GM20431 (cell line): ENCODE results near the gene PPP1R9B.

ENCODE experiments used
- in situ Hi-C: fragments of 300-500 bp; cut with MseI, MboI; formaldehyde crosslinking; loops from one replicate; pipeline ENCODE4 v1.15.0; 2020; ENCODE audit warnings: low sequenced_read_pairs; ENCODE audit not compliant: unreplicated experiment

The PPP1R9B gene

GRCh38 chr17:50144845-50145531 lies 5.5 kb downstream of the PPP1R9B start:
- in situ Hi-C loops, result no loop called here

- in situ Hi-C loops, result no loop called here
Measured at GRCh38 chr17:50144355-50144754, 6.1 kb downstream of the PPP1R9B start.

- in situ Hi-C loops, result no loop called here
Measured at GRCh38 chr17:50143461-50144176, 6.9 kb downstream of the PPP1R9B start.

GRCh38 chr17:50141745-50142110 lies 8.7 kb downstream of the PPP1R9B start:
- in situ Hi-C loops, result no loop called here

GRCh38 chr17:50141026-50141744 lies 9.3 kb downstream of the PPP1R9B start:
- in situ Hi-C loops, result no loop called here

GRCh38 chr17:50139950-50140885 lies 10.3 kb downstream of the PPP1R9B start:
- in situ Hi-C loops, result no loop called here

- in situ Hi-C loops, result no loop called here
Measured at GRCh38 chr17:50139185-50139783, 11.2 kb downstream of the PPP1R9B start.

- in situ Hi-C loops, result no loop called here
Measured at GRCh38 chr17:50137042-50137441, 13.4 kb downstream of the PPP1R9B start.

GRCh38 chr17:50136096-50136687 lies 14.3 kb downstream of the PPP1R9B start:
- in situ Hi-C loops, result no loop called here

GRCh38 chr17:50135316-50136095 lies 15.0 kb downstream of the PPP1R9B start:
- in situ Hi-C loops, result no loop called here

GRCh38 chr17:50134206-50135110 lies 16.0 kb downstream of the PPP1R9B start:
- in situ Hi-C loops, result no loop called here

- in situ Hi-C loops, result no loop called here
Measured at GRCh38 chr17:50133769-50134099, 16.7 kb downstream of the PPP1R9B start.

GRCh38 chr17:50133028-50133768 lies 17.3 kb downstream of the PPP1R9B start:
- in situ Hi-C loops, result no loop called here

GRCh38 chr17:50132104-50132794 lies 18.2 kb downstream of the PPP1R9B start:
- in situ Hi-C loops, result no loop called here

- in situ Hi-C loops, result no loop called here
Measured at GRCh38 chr17:50130559-50131305, 19.7 kb downstream of the PPP1R9B start.
